HG03175 (cell line): ENCODE data around the gene CEP112.
"Not testable (repeated sequence)": the region's sequence is repeated elsewhere in the genome, so short reads cannot be mapped to it uniquely, and the experiment has no call there.

Experiments used
- ATAC-seq: cut with Tn5 transposase; IDR thresholded peaks from one replicate; pipeline ENCODE4 v1.9.1; 2021; ENCODE audit warnings: mild to moderate bottlenecking, moderate library complexity; ENCODE audit not compliant: unreplicated experiment

Gene CEP112

GRCh38 chr17:65848751-65849150 lies 343.2 kb downstream of the CEP112 start:
- ATAC-seq, result no peak

- ATAC-seq, result no peak
Measured at GRCh38 chr17:65841089-65841488, 350.8 kb downstream of the CEP112 start.

- ATAC-seq, result not testable (repeated sequence)
Measured at GRCh38 chr17:65837232-65837631, 354.7 kb downstream of the CEP112 start.

- no peak for ATAC-seq
Measured at GRCh38 chr17:65833214-65833613, 358.7 kb downstream of the CEP112 start.

- no peak for ATAC-seq
Measured at GRCh38 chr17:65830356-65830755, 361.6 kb downstream of the CEP112 start.

GRCh38 chr17:65826577-65826976 lies 365.4 kb downstream of the CEP112 start:
- not testable (repeated sequence) for ATAC-seq

- no peak for ATAC-seq
Measured at GRCh38 chr17:65824901-65825300, 367.0 kb downstream of the CEP112 start.

GRCh38 chr17:65823713-65824112 lies 368.2 kb downstream of the CEP112 start:
- ATAC-seq, result no peak

GRCh38 chr17:65820811-65821210 lies 371.1 kb downstream of the CEP112 start:
- no peak for ATAC-seq

- no peak for ATAC-seq
Measured at GRCh38 chr17:65820306-65820705, 371.6 kb downstream of the CEP112 start.

GRCh38 chr17:65819810-65820209 lies 372.1 kb downstream of the CEP112 start:
- ATAC-seq, result no peak

GRCh38 chr17:65817951-65818350 lies 374.0 kb downstream of the CEP112 start:
- ATAC-seq, result no peak

- ATAC-seq, result no peak
Measured at GRCh38 chr17:65814418-65814817, 377.5 kb downstream of the CEP112 start.

- no peak for ATAC-seq
Measured at GRCh38 chr17:65813306-65813705, 378.6 kb downstream of the CEP112 start.

- no peak for ATAC-seq
Measured at GRCh38 chr17:65811043-65811442, 380.9 kb downstream of the CEP112 start.

- ATAC-seq, result no peak
Measured at GRCh38 chr17:65809366-65809765, 382.6 kb downstream of the CEP112 start.

GRCh38 chr17:65808566-65808965 lies 383.4 kb downstream of the CEP112 start:
- not testable (repeated sequence) for ATAC-seq

GRCh38 chr17:65807361-65807760 lies 384.6 kb downstream of the CEP112 start:
- ATAC-seq, result no peak

GRCh38 chr17:65801513-65801912 lies 390.4 kb downstream of the CEP112 start:
- ATAC-seq, result no peak

- no peak for ATAC-seq
Measured at GRCh38 chr17:65800655-65801054, 391.3 kb downstream of the CEP112 start.

GRCh38 chr17:65799869-65800268 lies 392.1 kb downstream of the CEP112 start:
- ATAC-seq, result no peak

GRCh38 chr17:65799454-65799853 lies 392.5 kb downstream of the CEP112 start:
- no peak for ATAC-seq

GRCh38 chr17:65797809-65798208 lies 394.1 kb downstream of the CEP112 start:
- ATAC-seq, result no peak

GRCh38 chr17:65797101-65797500 lies 394.8 kb downstream of the CEP112 start:
- ATAC-seq, result no peak
